Heart right ventricle (tissue), 16 donors: ENCODE results near the gene CYB5R2. TPM values are rescaled to one million over a fixed set of nuclear protein-coding genes. Genes with fewer than 3 reads are reported as not detected.

ENCODE experiments used
- ATAC-seq, 8 donors: fragments of 200-7000 bp; cut with Tn5 transposase; one replicate each; pipeline ENCODE4 v1.9.1; 2020; ENCODE audit warnings: mild to moderate bottlenecking in 8 of 8, moderate library complexity in 8 of 8, moderate number of reproducible peaks in 1 of 8
- DNase-seq, 2 donors: peaks; one replicate each; pipeline ENCODE4 v3.0.0-alpha.2; 2020
- H3K27ac ChIP-seq, 10 donors: fragments of 200-600 bp; sonication (generic) in 2 of 10; one replicate each; pipeline versions ENCODE4 v1.5.0 to v1.8.0; 2020 to 2022; ENCODE audit warnings: mild to moderate bottlenecking in 3 of 10
- H3K27me3 ChIP-seq, 7 donors: fragments of 200-600 bp; one replicate each; pipeline ENCODE4 v1.8.0; 2021 to 2022; ENCODE audit warnings: mild to moderate bottlenecking in 2 of 7
- H3K36me3 ChIP-seq, 9 donors: fragments of 200-600 bp; sonication (generic) in 1 of 9; one replicate each; pipeline versions ENCODE4 v1.5.0 to v1.8.0; 2020 to 2022; ENCODE audit warnings: mild to moderate bottlenecking in 2 of 9
- H3K4me1 ChIP-seq, 9 donors: fragments of 200-600 bp; sonication (generic) in 1 of 9; one replicate each; pipeline versions ENCODE4 v1.5.0 to v1.8.0; 2020 to 2022; ENCODE audit warnings: mild to moderate bottlenecking in 4 of 9
- H3K4me3 ChIP-seq, 10 donors: fragments of 200-600 bp; sonication (generic) in 2 of 10; one replicate each; pipeline versions ENCODE4 v1.5.0 to v1.8.0; 2020 to 2022; ENCODE audit warnings: mild to moderate bottlenecking in 7 of 10, moderate library complexity in 2 of 10
- H3K9me3 ChIP-seq, 11 donors: fragments of 200-600 bp in 10 of 11; sonication (generic) in 2 of 11; one replicate each; pipeline versions ENCODE4 v1.5.0 to v1.8.0; 2013 to 2022; ENCODE audit warnings: mild to moderate bottlenecking in 2 of 11, control low read depth in 1 of 11, moderate library complexity in 1 of 11
- CTCF ChIP-seq, 9 donors: fragments of 200-600 bp; sonication (generic) in 2 of 9; IDR thresholded peaks; one replicate each; pipeline versions ENCODE4 v1.5.0 to v1.8.0; 2021 to 2022; ENCODE audit warnings: antibody characterized with exemption in 9 of 9, mild to moderate bottlenecking in 5 of 9, moderate library complexity in 1 of 9
- WGBS, 2 donors: extraction: QIAGEN DNeasy Blood & Tissue Kit; methylation state at CpG; one replicate each; pipeline ENCODE4 v1.1.7; 2013; ENCODE audit warnings: inconsistent platforms in 1 of 2; 5-methylcytosine and 5-hydroxymethylcytosine counted together
- intact Hi-C, 10 donors: fragments of 100-400 bp; cut with DNase I; formaldehyde crosslinking; loops; one replicate each; pipeline versions ENCODE4 v1.11.1 to v1.14.2; 2022
- polyA plus RNA-seq, 2 donors: library from polyadenylated mRNA; stranded (reverse); fragments of 200-250 nt; gene quantifications; one replicate each; pipeline ENCODE4 v1.2.3, GENCODE V29; 2013
- total RNA-seq, 10 donors: library from RNA; stranded (reverse); fragmentation: NEBNext Ultra II Directional in 3 of 10; extraction: Animal tissue kit (Norgen Biotek cat#: 25700) in 3 of 10; gene quantifications; one replicate each; pipeline versions ENCODE4 v1.2.1 to v1.2.4, GENCODE V29; 2021 to 2023
- donor health status: Arrhythmogenic right ventricular cardiomyopathy.
- donor health status: ischemic (EF 13 %, LVEDD 7.1; RV severe dilation, severe dysfunction).
- donor health status: healthy with polysubstance abuse.
- donor health status: DM: no; HTN: yes; CAD: no.
- donor health status: DM: no; HTN: no; CAD: no.
- donor health status: ischemic (EF 25% LVEDD 6.9; RV normal size, moderate dysfunction).
- donor health status: ischemic (EF 25% LVEDD 5.7; RV mildly dilated, moderate dysfunction).
- donor health status: healthy.
- donor health status: DM: yes; HTN: yes; CAD: no.
- donor health status: Ischemic cardiomyopathy.
- donor health status: ischemic (EF 35%, LVEDD 5.7; RV mildly dilated, moderate dysfunction).
- donor health status: nonischemic (EF 11% LVEDD 7.7; RV severe dilation, severe dysfunction).
- donor health status: DM: yes; HTN: yes; CAD: no.
- donor health status: PGD.
- donor health status: ischemic (EF 29% LVEDD 5.4; RV normal size, mild dysfunction).
- donor health status: nonischemic (EF 23%, LVEDD 6.1; RV moderate dilation, normal function).

CYB5R2 gene
- total and polyA plus RNA-seq, 12 donors: 0.36 to 2.8 (median 1.2) TPM

GRCh38 chr11:7654195-7654705 lies 19.1 kb downstream of the CYB5R2 start:
- 71 to 83% methylated on average over 4 of the region's 4 CpGs for WGBS, 2 donors

GRCh38 chr11:7651700-7652099 lies 21.6 kb downstream of the CYB5R2 start:
- no peaks in the 10 kb centered on the region for H3K27me3 ChIP-seq
- no peaks in the 10 kb centered on the region for H3K9me3 ChIP-seq
- peaks cover 0 to 13% (median 7%) of the 10 kb centered on the region in 9 donors for H3K4me1 ChIP-seq
- H3K27ac ChIP-seq: no peak overlapping the region
- intact Hi-C loops: loop anchor here in 3 of 10 donors (5.0 to 10.0 kb wide), 2 partner anchors 79 to 207 kb away; no protein-coding TSS in a partner anchor
- ATAC-seq: no peak
- peaks cover 0 to 95% (median 56%) of the 10 kb centered on the region in 9 donors for H3K36me3 ChIP-seq
- no peak overlapping the region for H3K4me3 ChIP-seq
- no peak for TF ChIP-seq CTCF (IDR thresholded peaks at IDR 0.05)
- DNase-seq: no peak
- WGBS, 2 donors: 88 to 92% methylated on average over 9 of the region's 9 CpGs

More at GRCh38 chr11:7654195-7654705, 19.1 kb downstream of the CYB5R2 start:
- no peak for ATAC-seq
- intact Hi-C loops: loop anchor here in 3 of 10 donors (5.0 to 10.0 kb wide), 2 partner anchors 82 to 209 kb away; no protein-coding TSS in a partner anchor
- H3K4me1 ChIP-seq: peaks cover 0 to 19% (median 12%) of the 10 kb centered on the region in 9 donors
- H3K9me3 ChIP-seq: no peaks in the 10 kb centered on the region
- H3K36me3 ChIP-seq: peaks cover 0 to 76% (median 47%) of the 10 kb centered on the region in 9 donors
- H3K27ac ChIP-seq: no peak overlapping the region
- DNase-seq: no peak
- no peak for TF ChIP-seq CTCF (IDR thresholded peaks at IDR 0.05)
- H3K27me3 ChIP-seq: no peaks in the 10 kb centered on the region
- H3K4me3 ChIP-seq: no peak overlapping the region

- H3K4me1 ChIP-seq: peaks cover 0 to 8% (median 2%) of the 10 kb centered on the region in 9 donors
- no peak for ATAC-seq
- intact Hi-C loops: loop anchor here in 3 of 10 donors (5.0 to 10.0 kb wide), 2 partner anchors 79 to 206 kb away; no protein-coding TSS in a partner anchor
- WGBS, 2 donors: 53 to 78% methylated on average over 5 of the region's 5 CpGs
- H3K27ac ChIP-seq: no peak overlapping the region
- no peak overlapping the region for H3K4me3 ChIP-seq
- H3K36me3 ChIP-seq: peaks cover 0 to 95% (median 56%) of the 10 kb centered on the region in 9 donors
- no peaks in the 10 kb centered on the region for H3K27me3 ChIP-seq
- H3K9me3 ChIP-seq: no peaks in the 10 kb centered on the region
- TF ChIP-seq CTCF (IDR thresholded peaks at IDR 0.05): no peak
- DNase-seq: no peak
Observed at GRCh38 chr11:7651140-7651551, 22.2 kb downstream of the CYB5R2 start.

GRCh38 chr11:7648264-7648663 lies 25.0 kb downstream of the CYB5R2 start:
- peaks cover 0 to 91% (median 43%) of the 10 kb centered on the region in 9 donors for H3K36me3 ChIP-seq
- DNase-seq (no peak), ATAC-seq (no peak)
- H3K27ac ChIP-seq: no peak overlapping the region
- intact Hi-C loops: no loop called here
- no peaks in the 10 kb centered on the region for H3K27me3 ChIP-seq
- no peak for TF ChIP-seq CTCF (IDR thresholded peaks at IDR 0.05)
- no peaks in the 10 kb centered on the region for H3K4me1 ChIP-seq
- 88 to 95% methylated on average over 3 of the region's 3 CpGs for WGBS, 2 donors
- no peak overlapping the region for H3K4me3 ChIP-seq
- no peaks in the 10 kb centered on the region for H3K9me3 ChIP-seq
